GM21390 (cell line): ENCODE data around the gene ASTL.
"Not testable (repeated sequence)": the region's sequence is repeated elsewhere in the genome, so short reads cannot be mapped to it uniquely, and the experiment has no call there.

Source experiments
- ATAC-seq: cut with Tn5 transposase; IDR thresholded peaks from one replicate; pipeline ENCODE4 v1.9.1; 2021; ENCODE audit not compliant: unreplicated experiment

The ASTL gene

DNA sequence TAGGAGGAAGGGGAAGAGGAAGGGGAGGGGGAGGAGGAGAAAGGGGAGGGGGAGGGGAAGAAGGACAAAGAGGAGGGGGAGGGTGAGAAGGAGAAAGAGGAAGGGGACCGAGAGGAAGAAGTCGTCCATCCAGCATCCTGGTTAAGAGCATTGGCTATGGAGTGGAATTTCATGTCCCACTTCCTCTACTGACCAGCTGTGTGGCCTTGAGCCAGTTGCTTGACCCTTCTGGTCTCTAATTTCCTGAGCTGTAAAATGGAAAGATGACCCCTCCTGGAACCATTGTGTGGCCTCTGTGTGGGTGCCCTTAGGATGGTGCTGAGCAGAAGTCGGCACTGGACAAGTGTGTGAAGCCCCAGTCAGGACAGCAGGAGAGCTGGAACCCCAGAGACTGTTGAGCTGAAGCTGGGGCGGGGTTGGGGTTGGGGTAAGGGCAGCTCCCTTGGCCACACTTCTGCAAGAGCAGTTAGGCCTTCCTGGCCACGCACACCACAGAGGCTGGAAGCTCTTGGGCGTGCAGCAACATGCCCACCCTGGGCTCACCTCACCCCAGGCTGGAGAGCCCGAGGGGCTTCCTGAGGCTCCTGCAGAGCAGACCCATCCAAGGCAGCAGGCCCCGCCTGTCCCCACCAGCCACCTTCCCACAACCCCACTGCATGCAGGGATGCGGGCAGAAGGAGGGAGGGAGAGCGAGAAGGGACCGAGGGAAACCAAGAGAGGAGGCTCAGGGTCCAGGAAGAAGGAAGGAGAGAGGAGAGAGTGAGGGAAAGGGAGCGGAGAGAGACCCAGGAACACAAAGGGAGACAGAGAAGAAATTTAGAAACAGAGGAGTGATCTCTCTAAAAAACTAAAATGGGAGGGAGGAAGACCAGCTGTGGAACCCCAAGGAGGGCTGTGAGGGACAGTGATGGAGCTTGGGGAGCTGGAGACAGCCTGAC lies 38.2 kb downstream of the ASTL start:
- no peak for ATAC-seq

DNA sequence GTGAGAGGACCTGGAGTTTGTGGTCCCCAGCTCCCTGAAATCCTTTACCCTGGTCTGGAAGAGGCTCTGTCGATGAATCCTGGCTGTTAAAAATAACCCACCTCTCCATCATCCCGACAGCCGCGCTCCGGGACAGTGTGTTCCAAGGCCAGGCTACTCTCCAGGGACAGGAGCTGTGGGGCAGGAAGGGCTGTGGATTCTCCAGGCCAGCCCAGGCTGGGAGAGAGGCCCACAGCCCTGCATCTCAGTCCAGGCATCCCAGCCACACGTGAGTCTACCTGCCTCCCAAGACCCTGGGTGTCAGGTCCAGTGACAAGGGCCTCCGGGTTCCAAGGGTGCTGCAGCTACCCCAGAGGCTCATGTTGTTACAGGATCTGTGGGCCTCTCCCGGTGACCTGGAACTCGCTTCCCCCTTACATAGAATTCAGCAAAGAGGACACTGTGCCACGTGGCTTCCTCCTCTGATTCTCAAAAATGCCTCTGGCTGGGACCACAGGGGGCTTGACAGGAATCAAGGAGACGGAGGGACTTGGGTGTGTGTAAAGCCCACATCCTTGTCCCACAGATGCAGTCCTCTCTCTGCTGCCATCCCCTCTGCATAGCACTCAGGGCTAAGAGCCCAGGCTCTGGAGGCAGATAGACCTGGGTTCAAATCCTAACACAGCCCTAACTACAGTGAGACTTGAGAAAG lies 39.3 kb downstream of the ASTL start:
- no peak for ATAC-seq

DNA sequence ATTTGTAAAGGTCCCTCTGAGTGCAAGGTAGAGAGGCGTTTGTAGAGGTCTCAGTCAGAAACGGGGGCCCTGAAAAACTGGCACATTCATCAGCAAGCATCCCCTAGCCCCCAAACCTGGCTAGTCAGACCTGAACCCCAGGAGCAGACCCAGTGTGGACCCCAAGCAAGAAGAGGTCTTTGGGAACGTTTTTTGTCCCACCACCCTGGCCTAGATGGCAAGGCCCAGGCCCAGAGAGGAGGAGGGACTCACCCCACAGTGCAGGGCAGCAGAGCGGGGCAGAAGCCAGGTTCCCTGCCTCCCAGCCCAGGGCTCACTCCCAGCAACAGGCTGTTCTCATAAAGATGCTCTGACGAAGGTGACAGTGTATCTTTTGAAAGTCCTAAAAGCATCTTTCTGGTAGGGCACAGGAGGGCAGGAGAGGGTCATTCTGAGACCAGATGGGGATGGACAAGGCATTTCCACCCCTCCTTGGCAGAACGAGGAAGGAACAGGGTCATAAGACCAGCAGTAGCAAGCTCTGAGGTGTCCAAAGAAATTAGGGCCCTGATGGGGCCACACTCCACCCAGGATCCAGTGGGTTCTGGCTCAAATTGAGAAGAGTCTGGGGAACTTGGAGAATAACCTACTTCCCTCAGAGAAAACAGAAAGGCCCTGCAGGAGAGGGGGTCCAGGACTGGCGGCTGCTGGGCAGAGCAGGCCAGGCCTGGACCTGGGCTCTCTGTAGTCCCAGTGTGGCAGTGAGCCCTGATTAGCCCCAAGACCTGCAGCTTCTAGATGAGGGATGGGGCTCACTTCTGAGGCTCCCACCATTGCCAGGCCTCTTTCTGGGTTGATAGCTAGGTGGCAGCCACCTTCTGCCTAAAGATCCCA lies 40.1 kb downstream of the ASTL start:
- ATAC-seq = no peak

DNA sequence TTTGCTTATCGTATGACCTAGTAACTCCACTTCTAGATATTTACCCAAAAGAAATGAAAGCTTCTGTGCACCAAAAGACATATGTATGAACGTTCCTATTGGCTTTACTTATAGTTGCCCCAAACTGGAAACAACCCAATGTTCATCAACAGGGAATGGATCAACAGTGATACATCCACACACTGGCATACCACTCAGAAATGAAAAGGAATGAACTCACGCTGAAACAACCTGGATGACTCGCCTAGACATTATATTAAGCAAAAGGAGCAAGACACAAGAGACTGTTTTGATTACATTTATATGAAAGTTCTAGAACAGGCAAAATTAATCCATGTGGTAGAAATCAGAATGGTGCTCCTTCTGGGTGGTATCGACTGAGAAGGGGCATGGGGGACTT lies 40.9 kb downstream of the ASTL start:
- no peak for ATAC-seq

DNA sequence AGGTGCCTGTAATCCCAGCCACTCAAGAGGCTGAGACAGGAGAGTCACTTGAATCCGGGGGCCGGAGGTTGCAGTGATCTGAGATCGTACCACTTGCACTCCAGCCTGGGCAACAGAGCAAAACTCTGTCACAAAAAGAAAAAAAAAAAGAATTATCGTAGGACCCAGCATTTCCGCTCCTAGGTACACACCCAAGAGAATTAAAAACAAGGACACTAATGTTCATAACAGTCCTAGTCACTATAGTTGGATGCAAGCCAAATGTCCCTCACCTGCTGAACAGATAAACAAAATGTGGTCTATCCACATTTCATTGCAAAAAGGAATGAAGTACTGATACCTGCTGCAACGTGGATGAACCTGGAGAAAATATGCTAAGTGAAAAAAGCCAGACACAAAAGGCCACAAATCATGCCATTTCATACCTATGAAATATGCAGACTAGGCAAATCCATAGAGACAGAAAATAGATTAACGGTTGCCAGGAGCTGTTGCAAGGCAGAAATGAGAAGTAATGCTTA lies 43.1 kb downstream of the ASTL start:
- ATAC-seq = no peak

DNA sequence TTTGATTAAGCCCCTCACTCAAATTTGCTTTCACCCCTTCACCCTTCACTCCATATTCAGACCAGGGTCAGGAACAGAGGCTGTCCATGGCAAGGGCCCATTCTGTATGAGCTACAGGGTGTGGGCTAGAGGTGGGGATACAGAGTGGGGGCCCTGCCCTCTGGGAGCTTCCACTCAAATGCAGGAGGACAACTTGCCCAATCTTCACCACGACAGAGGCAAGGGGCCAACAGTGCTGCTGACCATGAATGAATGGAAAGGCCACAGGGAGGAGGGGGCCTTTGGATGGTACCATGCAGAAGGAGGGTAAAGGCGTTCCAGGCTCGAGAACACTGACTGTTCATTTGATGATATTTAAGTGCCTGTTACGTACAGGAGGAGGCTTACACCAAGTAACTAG lies 44.8 kb downstream of the ASTL start:
- no peak for ATAC-seq

DNA sequence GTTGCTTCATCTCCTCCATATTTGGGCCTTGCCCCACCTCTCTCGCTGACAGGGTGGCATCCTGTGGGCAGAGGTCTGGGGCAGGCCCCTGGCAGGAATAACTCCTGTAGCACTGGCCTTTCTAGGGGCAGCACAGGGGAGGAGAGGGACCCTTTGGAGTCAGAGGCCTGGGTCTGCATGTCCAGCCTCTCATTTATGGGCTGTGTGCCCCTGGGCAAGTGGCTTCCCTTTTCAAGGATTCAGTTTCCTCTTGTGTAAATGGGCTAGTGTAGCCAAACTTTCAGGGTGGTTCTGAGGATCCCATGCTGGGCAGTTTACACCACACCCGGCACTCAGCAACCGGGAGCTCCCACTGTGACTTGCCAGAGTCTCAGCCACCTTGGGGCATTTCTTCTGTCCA lies 45.4 kb downstream of the ASTL start:
- no peak for ATAC-seq

DNA sequence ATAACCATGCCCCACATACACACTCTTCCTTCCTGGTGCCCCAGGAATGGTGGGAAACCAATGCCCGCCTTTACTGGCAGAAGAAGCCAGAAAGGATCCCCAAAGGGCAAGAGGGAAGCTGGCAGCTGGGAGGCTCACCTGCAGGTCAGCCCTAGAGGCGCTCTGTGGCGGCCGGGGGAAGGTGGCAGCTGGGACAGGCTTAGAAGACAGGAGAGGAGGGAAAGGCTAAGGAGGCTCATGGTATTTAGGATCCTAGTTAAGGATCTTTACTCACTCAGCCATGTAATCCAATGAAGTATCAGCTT lies 45.8 kb downstream of the ASTL start:
- no peak for ATAC-seq

DNA sequence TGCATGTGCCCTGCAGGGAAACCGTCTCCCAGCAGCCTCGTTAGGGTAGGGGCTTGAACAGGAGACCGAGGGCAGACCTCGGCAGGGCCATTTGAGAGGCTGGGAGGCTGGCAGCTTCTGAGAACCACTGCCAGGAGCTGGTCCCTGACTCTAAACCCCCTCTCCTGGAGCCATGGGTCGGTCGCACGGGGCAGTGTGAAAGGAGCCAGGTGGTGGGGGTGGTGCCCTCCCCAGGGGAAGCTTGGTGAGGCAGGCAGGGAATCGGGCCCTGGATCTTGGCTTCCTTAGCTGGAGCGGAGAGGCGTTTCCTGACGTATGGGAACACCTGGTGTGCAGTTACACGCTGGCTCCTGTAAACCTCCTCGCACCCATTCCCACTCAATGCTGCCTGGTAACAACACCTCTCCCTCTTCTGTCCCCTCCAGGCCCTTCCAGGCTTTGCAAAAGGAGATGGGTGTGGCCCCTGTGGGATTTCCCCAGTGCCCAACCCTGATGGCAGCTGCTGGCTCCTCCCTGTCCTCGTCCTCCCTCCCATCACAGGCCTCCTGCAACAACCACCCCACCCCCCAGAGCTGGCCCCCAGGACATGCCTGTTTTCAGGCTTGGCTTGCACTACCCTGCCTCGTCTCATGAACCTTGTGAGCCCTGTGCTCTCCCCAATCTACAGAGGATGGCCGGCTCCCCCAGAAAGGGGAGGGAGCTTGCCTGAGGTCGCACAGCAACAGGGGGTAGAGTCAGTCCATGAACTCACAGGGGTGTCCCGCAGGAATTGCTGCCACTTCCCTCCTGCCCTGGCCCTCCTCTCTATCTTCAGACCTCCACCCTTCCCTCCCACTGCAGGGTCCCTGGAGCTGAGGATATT lies 46.4 kb downstream of the ASTL start:
- ATAC-seq = no peak

DNA sequence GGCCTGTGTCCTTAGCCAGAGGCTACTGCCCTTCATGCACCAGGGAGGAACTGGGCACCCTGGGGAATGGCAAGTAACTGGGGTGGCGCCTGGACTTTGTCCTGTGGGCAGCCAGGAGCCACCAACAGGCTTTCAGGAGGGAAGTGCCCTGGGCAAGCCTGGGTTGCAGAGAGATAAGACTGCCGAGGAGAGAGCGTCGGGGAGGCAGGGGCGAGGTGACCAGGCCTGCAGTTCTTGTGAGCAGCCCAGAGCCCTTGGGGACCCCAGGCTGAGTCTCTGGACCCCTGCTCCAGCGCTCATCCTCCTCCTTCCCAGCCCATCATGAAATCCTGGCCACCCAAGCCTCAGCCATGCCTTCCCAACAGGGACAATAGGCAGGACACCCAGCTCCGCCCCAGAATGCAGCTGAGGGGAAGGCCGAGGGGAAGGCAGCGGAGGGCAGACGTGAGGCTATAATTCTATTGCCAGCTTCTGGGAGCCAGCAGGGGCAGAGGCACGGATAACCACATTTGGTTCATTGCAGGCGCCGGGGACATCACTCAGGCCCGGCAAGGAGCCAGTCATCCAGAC lies 47.1 kb downstream of the ASTL start:
- no peak for ATAC-seq

DNA sequence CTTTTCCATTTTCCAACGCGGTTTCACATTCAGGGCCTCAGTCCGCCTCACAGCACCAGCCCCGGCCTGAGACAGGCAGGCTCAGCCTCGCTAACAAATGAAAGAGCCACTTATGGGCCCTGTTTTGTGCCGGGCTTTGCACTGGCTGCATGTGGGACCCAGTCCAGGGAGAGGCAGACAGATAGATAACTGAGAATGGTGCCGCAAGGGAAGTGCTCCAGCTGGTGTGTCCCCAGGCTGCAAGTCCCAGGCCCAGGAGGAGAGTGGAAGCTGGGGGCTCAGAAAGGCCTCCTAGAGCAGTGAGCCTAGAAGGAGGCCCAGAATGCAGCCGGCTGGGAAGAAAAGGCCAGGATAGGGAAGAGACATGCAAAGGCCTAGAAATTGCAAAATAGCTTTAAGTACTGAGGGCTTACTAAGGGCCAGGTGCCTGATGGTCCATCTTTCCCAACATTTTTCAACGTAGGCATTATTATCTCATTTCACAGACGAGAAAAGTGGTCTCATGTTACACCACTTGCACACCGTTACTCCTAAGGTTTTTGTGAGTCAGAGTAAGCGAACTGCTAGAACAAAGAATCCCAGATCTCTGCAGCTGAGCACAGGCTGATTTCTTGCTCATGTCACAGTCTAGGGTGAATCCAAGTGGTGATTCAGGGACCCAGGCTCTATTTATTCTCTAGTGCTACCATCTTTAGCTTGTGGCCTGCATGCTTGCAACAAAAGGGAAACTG lies 47.9 kb downstream of the ASTL start:
- no peak for ATAC-seq

DNA sequence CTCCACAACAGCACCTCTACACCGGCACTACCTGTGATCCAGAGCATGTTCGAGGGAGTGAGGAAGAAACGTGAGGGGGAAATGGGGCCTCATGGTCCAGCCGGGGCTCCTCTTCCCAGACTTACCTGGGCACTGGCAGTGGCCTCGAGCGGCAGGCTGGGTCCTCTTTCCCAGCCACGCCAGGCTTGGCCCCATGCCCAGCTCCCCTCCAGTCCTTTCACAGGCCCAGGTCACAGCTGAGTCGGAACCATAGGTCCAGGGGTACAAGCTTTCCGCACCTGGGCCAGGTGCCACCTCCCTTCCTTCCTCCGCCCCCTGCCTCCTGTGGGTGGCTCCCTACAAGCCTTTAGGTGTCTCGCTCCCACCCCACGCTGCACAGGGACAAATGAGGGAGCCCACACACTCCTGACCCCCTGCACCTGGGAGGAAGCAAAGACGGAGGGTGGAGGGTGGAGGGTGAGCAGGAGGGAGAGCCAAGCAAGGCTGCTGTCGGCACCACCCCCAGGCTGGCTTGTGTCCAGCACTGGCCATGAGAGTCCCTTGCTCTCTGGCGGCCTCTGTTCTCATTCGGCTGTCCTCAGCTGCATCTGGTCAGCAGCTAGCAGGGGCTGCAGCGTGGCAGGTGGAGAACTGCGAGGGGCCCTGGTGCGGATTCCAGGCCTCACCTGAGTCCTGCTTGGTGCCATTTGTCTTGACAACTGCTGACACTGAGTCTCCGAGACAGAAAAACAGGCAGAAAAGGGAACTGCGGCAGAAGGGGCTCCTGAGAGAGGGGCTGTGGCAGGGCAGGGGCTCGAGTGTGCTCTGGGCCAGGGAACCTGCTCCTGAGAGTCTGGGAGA lies 48.7 kb downstream of the ASTL start:
- ATAC-seq = no peak

DNA sequence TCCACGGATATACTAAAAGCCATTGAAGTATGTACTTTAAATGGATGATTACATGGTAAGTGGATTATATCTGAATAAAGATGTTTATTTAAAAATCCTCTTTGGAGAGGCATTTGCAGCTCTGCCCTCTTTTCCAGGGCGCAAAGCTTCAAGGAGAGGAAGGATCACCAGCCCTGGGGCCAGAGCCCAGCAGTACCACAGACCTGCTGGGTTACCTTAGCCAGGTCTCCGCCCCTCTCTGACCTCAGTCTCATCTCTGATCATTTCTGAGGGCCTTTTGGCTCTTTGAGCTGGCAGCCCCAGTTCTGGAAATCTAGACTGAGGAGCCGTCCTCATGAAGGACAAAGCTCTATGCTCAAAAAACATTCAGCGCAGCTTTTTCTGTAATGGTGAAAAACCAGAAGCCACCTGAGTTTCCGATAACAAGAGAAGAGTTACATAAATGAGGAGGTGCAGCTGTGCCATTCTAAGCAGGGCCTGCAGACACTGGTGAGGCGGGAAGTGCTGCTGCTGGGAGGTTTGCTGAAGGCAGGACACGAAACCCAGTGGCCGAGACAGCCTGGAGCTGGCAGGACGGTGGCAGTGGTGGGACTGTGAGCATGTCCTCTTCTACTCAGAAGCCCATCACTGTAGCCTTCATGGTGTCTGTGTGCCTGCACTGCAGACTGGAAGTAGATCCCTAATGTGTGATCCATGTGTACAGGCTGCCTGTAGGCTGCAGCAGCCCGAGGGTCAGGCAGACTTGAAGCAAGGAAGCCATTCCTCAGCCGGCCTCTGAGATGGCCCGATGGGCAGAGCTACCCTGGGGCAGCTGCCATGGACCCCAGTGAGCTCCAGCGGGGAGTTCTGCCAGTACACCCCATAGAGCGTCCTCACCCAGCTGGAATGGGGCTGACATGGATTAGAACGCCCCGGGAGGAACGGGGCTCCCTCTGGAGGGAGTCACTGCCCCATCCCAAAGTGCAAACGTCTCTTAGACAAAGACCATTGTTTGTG lies 49.7 kb downstream of the ASTL start:
- no peak for ATAC-seq

DNA sequence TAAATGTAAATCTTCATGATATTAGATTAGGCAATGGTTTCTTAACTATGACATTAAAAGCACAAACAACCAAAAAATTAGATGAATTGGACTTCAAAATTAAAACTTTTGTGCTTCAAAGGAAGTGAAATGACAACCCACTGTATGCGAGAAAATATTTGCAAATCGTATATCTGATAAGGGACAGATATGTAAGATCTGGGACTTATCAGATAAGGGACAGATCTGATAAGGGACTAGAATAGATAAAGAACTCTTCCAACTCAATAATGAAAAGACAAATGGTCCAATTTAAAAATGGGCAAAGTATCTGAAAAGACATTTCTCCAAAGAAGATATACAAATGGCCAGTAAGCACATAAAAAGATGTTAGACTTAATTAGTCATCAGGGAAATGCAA lies 51.2 kb downstream of the ASTL start:
- no peak for ATAC-seq

DNA sequence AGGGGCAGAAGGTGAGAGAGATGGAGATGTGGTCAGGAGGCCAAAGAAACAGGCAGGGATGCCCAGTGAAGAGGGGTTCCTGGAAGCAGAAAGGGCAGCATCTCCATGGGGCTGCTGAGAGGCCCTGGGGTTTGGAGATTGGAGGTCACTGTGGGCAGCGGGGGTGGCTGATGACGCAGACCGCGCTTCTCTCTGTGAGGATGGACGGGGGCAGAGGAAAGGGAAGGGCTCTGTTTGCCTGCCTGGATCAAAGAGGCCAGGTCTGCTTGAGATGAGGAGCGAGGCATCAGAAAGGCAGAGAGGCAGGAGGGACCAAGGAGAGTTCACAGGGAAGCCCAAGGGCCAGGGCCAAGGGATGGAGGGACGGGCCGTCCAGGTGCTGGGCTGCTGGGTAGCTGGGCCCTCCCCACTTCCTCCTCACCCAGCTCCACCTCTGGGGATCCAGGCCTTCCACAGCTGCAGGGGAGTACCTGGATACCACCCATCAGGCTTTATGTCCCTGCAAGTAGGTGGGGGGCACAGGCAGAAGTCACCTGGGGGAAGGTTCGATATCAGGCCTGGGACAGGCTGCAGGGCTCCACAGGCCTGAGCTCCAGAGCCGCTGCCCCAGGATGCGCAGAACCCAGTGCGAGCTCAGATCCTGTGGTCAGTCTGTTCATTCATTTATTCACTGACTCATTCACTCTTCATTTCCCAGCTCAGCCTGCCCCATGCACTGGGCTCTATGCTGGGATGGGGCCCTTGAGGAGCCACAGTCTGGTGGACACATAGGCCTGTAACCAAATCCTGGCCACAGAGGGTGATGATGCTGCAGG lies 52.6 kb downstream of the ASTL start:
- ATAC-seq = no peak

DNA sequence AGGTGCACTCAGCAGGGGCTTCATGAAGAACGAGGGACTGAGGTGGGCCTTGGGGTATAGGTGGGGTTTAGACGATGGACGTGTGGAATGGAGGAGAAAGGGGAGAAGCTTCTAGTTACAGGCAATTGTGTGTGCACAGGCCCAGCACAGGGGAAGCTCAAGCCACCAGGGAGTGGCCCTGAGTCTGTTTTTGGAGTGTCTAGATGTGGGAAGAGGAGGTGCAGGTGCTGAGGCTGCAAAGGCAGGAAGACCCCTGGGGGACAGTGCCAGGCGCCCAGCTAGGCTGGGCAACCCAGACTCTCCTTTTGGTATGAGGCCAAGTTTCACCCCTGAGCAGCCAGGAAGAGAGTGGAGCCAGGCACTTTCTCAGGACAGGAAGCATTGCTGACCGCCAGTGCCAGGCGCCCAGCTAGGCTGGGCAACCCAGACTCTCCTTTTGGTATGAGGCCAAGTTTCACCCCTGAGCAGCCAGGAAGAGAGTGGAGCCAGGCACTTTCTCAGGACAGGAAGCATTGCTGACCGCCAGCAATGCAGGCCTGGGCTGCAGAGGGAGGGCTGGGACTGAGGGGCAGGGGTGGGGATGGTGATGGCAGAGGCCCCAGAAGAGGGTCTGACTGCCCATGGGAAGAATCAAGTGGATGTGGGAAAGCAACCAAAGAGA lies 53.3 kb downstream of the ASTL start:
- not testable (repeated sequence) for ATAC-seq
